Prostate gland (tissue), 2 donors: ENCODE data around the gene COL5A1. TPM values are rescaled to one million over a fixed set of nuclear protein-coding genes. Genes with fewer than 3 reads are reported as not detected.

ENCODE experiments used
- DNase-seq: peaks from one replicate; pipeline ENCODE4 v3.0.0-alpha.2; 2019; ENCODE audit warnings: low spot score
- H3K27ac ChIP-seq, 2 donors: fragments of 200-600 bp; sonication (generic); 2 replicates each; pipeline ENCODE4 v1.5.1; 2017 to 2019
- H3K27me3 ChIP-seq: fragments of 200-600 bp; sonication (generic); replicated peaks from 2 replicates; pipeline ENCODE4 v1.5.1; 2019; ENCODE audit not compliant: insufficient read depth
- H3K36me3 ChIP-seq, 2 donors: fragments of 200-600 bp; sonication (generic); 1 replicate in 1 of 2; 2 replicates in 1 of 2; pipeline versions ENCODE4 v1.5.1 to v1.8.1; 2017 to 2019
- H3K4me1 ChIP-seq: fragments of 200-600 bp; sonication (generic); replicated peaks from 2 replicates; pipeline ENCODE4 v1.5.1; 2019
- H3K4me3 ChIP-seq, 2 donors: fragments of 200-600 bp; sonication (generic); 2 replicates each; pipeline ENCODE4 v1.5.1; 2017 to 2019
- H3K9me3 ChIP-seq: fragments of 200-600 bp; sonication (generic); 2 replicates; pipeline ENCODE4 v1.5.1; 2017
- CTCF ChIP-seq, 4 experiments: fragments of 200-600 bp in 2 of 4; fragments of 450-650 bp in 2 of 4; sonication (generic) in 2 of 4; IDR thresholded peaks; 1 replicate in 3 of 4; 2 replicates in 1 of 4; pipeline ENCODE4 v1.5.1; 2016 to 2019; ENCODE audit warnings: antibody characterized with exemption in 4 of 4, mild to moderate bottlenecking in 2 of 4, moderate library complexity in 2 of 4
- POLR2A ChIP-seq: fragments of 450-650 bp; IDR thresholded peaks from one replicate; pipeline ENCODE4 v1.6.1; 2016; ENCODE audit warnings: antibody characterized with exemption, mild to moderate bottlenecking
- POLR2AphosphoS5 ChIP-seq: sonication (generic); formaldehyde crosslinking; IDR thresholded peaks from one replicate; pipeline ENCODE4 v1.6.1; 2017; ENCODE audit warnings: antibody characterized with exemption
- WGBS: methylation state at CpG from one replicate; pipeline ENCODE4 v1.1.5; 2018; 5-methylcytosine and 5-hydroxymethylcytosine counted together
- intact Hi-C: fragments of 100-400 bp; cut with DNase I; formaldehyde crosslinking; loops from one replicate; pipeline ENCODE4 v1.14.2; 2022
- total RNA-seq, 2 donors: library from RNA; depleted of rRNA; stranded (reverse); fragments of >200 nt; gene quantifications; one replicate each; pipeline ENCODE4 v1.1.0, GENCODE V29; 2016

Gene COL5A1
- total RNA-seq, 2 donors from 2014 or later, result 16.9 to 36.0 TPM

- 45% methylated on average over 8 of the region's 8 CpGs for WGBS
- no peaks in the 10 kb centered on the region for H3K4me1 ChIP-seq
- H3K9me3 ChIP-seq, result no peaks in the 10 kb centered on the region
- no peak for DNase-seq
- no peaks in the 10 kb centered on the region for H3K27me3 ChIP-seq
- H3K36me3 ChIP-seq, result no peaks in the 10 kb centered on the region
- TF ChIP-seq POLR2A (no peak), POLR2AphosphoS5 (peak; percentile 18)
- H3K4me3 ChIP-seq, result no peak overlapping the region
- intact Hi-C loops, result loop anchor here (5.0 kb wide), 2 partner anchors 72 to 92 kb away; partner anchors contain the start of gene COL5A1
- H3K27ac ChIP-seq, result peak overlapping the region; percentile 47 to 48
These were observed 92.7 kb downstream of the COL5A1 start for GRCh38 chr9:134734270-134734669.

DNA sequence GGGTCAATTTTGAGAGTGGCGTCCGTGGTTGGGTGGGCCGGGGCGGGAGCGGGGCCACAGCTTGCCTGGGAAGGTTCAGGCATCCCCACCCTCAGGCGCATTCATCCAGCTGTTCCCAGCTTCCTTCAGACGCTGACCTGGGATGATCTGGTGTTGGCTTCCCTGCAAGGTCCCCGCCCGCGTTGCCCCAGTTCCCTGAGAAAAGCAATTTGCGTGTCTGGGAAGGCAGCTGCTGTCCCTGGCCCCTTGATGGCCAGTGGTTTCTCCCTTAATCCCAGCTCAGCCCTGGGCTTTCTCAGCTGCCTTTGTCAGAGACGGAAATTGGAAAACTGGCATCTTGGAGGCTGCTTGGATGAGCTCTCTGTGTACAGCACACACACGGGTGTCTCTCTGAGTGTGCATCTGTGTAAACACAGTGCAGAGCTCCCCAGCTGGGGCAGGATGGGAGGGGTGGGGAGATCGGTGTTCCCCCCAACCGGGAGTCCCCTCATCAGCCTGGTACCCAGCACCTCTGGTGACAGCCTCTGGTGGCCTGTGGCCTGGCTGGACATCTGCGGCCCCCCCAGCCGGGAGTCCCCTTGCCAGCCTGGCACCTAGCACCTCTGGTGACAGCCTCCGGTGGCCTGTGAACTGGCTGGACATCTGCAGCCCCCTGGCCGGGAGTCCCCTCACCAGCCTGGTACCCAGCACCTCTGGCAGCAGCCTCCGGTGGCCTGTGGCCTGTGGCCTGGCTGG lies 94.0 kb downstream of the COL5A1 start:
- peak overlapping the region; percentile 16 to 61 for H3K27ac ChIP-seq
- H3K4me1 ChIP-seq, result no peaks in the 10 kb centered on the region
- H3K9me3 ChIP-seq, result no peaks in the 10 kb centered on the region
- no peaks in the 10 kb centered on the region for H3K27me3 ChIP-seq
- WGBS, result 60% methylated on average over 19 of the region's 20 CpGs
- H3K4me3 ChIP-seq, result no peak overlapping the region
- TF ChIP-seq POLR2A, result no peak
- no peak for TF ChIP-seq CTCF (IDR thresholded peaks at IDR 0.05)
- TF ChIP-seq POLR2AphosphoS5, result no peak
- no peaks in the 10 kb centered on the region for H3K36me3 ChIP-seq
- DNase-seq, result no peak
- intact Hi-C loops, result no loop called here

- no peak for DNase-seq
- TF ChIP-seq POLR2AphosphoS5, result no peak
- TF ChIP-seq POLR2A, result no peak
- TF ChIP-seq CTCF (IDR thresholded peaks at IDR 0.05), result no peak
- no peaks in the 10 kb centered on the region for H3K27me3 ChIP-seq
- H3K27ac ChIP-seq, result no peak overlapping the region
- intact Hi-C loops, result no loop called here
- no peaks in the 10 kb centered on the region for H3K36me3 ChIP-seq
- no peak overlapping the region for H3K4me3 ChIP-seq
- no peaks in the 10 kb centered on the region for H3K9me3 ChIP-seq
- H3K4me1 ChIP-seq, result no peaks in the 10 kb centered on the region
- WGBS, result 82% methylated on average over 18 of the region's 18 CpGs
These were observed 95.3 kb downstream of the COL5A1 start for GRCh38 chr9:134736791-134737497.

- TF ChIP-seq CTCF (IDR thresholded peaks at IDR 0.05), result no peak
- no peak for TF ChIP-seq POLR2AphosphoS5
- no peak for TF ChIP-seq POLR2A
- H3K27me3 ChIP-seq, result no peaks in the 10 kb centered on the region
- 89% methylated on average over 26 of the region's 26 CpGs for WGBS
- H3K9me3 ChIP-seq, result no peaks in the 10 kb centered on the region
- H3K27ac ChIP-seq, result no peak overlapping the region
- no peaks in the 10 kb centered on the region for H3K4me1 ChIP-seq
- H3K4me3 ChIP-seq, result no peak overlapping the region
- intact Hi-C loops, result no loop called here
- H3K36me3 ChIP-seq, result no peaks in the 10 kb centered on the region
- DNase-seq, result no peak
These were observed 96.4 kb downstream of the COL5A1 start for GRCh38 chr9:134737842-134738580.
